CD4-positive, alpha-beta T cell treated with Interleukin-21 for 1 hour (primary cell): ENCODE data around the gene STEAP3.

Experiments
- DNase-seq: peaks from one replicate; pipeline ENCODE4 v3.0.0-alpha.2; 2020

The STEAP3 gene

GRCh38 chr2:119198240-119198840, 25.3 kb upstream of the STEAP3 start:
- DNase-seq: no peak

- DNase-seq: no peak
Observed at GRCh38 chr2:119201815-119202214, 21.8 kb upstream of the STEAP3 start.

GRCh38 chr2:119202610-119203310, 20.9 kb upstream of the STEAP3 start:
- DNase-seq: no peak

GRCh38 chr2:119204525-119204924, 19.1 kb upstream of the STEAP3 start:
- no peak for DNase-seq

GRCh38 chr2:119205001-119205706, 18.5 kb upstream of the STEAP3 start:
- DNase-seq: no peak

GRCh38 chr2:119206201-119206600, 17.4 kb upstream of the STEAP3 start:
- DNase-seq: no peak

- no peak for DNase-seq
Observed at GRCh38 chr2:119207447-119207846, 16.2 kb upstream of the STEAP3 start.

- no peak for DNase-seq
Observed at GRCh38 chr2:119208791-119209203, 14.8 kb upstream of the STEAP3 start.

GRCh38 chr2:119212139-119212800, 11.4 kb upstream of the STEAP3 start:
- no peak for DNase-seq

GRCh38 chr2:119214453-119215037, 9.1 kb upstream of the STEAP3 start:
- no peak for DNase-seq

- no peak for DNase-seq
Observed at GRCh38 chr2:119216994-119217393, 6.6 kb upstream of the STEAP3 start.

GRCh38 chr2:119218478-119219064, 5.1 kb upstream of the STEAP3 start:
- no peak for DNase-seq

GRCh38 chr2:119219873-119220272, 3.8 kb upstream of the STEAP3 start:
- no peak for DNase-seq

- DNase-seq: no peak
Observed at GRCh38 chr2:119220720-119221301, 2.8 kb upstream of the STEAP3 start.

GRCh38 chr2:119221609-119222008, 2.0 kb upstream of the STEAP3 start:
- no peak for DNase-seq

GRCh38 chr2:119222213-119222612, 1.4 kb upstream of the STEAP3 start:
- no peak for DNase-seq

- DNase-seq: no peak
Observed at GRCh38 chr2:119222863-119223520, 642 bp upstream of the STEAP3 start.

GRCh38 chr2:119224391-119225104, 914 bp downstream of the STEAP3 start:
- no peak for DNase-seq

GRCh38 chr2:119225105-119225865, 1.7 kb downstream of the STEAP3 start:
- DNase-seq: no peak

GRCh38 chr2:119225926-119226325, 2.3 kb downstream of the STEAP3 start:
- DNase-seq: no peak
